Cerebellar nuclear complex (tissue), 1 donor: ENCODE results near the gene EYS.
"Not testable (repeated sequence)": the region's sequence is repeated elsewhere in the genome, so short reads cannot be mapped to it uniquely, and the experiment has no call there.

Source experiments
- DNase-seq, 2 experiments: peaks; one replicate each; lab custom pipeline; 2025; lab: John Stamatoyannopoulos, UW

Gene EYS

GRCh38 chr6:64476935-64477334 lies 1230.1 kb downstream of the EYS start:
- DNase-seq, result no peak

- not testable (repeated sequence) for DNase-seq
These were observed 1237.6 kb downstream of the EYS start for GRCh38 chr6:64469405-64469804.

- DNase-seq, result no peak
These were observed 1239.4 kb downstream of the EYS start for GRCh38 chr6:64467656-64468055.

- DNase-seq, result no peak
These were observed 1247.5 kb downstream of the EYS start for GRCh38 chr6:64459411-64459944.

- DNase-seq, result not testable (repeated sequence)
These were observed 1258.9 kb downstream of the EYS start for GRCh38 chr6:64448101-64448500.

GRCh38 chr6:64445038-64445437 lies 1262.0 kb downstream of the EYS start:
- no peak for DNase-seq

- DNase-seq, result no peak
These were observed 1267.8 kb downstream of the EYS start for GRCh38 chr6:64439274-64439673.

- no peak for DNase-seq
These were observed 1269.0 kb downstream of the EYS start for GRCh38 chr6:64437996-64438395.

- no peak for DNase-seq
These were observed 1277.1 kb downstream of the EYS start for GRCh38 chr6:64429926-64430325.

- no peak for DNase-seq
These were observed 1278.8 kb downstream of the EYS start for GRCh38 chr6:64428186-64428585.

- no peak for DNase-seq
These were observed 1291.1 kb downstream of the EYS start for GRCh38 chr6:64415926-64416325.

- DNase-seq, result no peak
These were observed 1295.8 kb downstream of the EYS start for GRCh38 chr6:64411226-64411625.

GRCh38 chr6:64409948-64410347 lies 1297.1 kb downstream of the EYS start:
- DNase-seq, result no peak

GRCh38 chr6:64404396-64404795 lies 1302.6 kb downstream of the EYS start:
- no peak for DNase-seq

- DNase-seq, result no peak
These were observed 1323.7 kb downstream of the EYS start for GRCh38 chr6:64383277-64383676.

GRCh38 chr6:64376394-64376793 lies 1330.6 kb downstream of the EYS start:
- DNase-seq, result no peak

- DNase-seq, result no peak
These were observed 1349.6 kb downstream of the EYS start for GRCh38 chr6:64357430-64357829.

GRCh38 chr6:64347411-64347810 lies 1359.6 kb downstream of the EYS start:
- DNase-seq, result no peak

- DNase-seq, result no peak
These were observed 1371.8 kb downstream of the EYS start for GRCh38 chr6:64335195-64335594.

GRCh38 chr6:64334636-64335035 lies 1372.4 kb downstream of the EYS start:
- no peak for DNase-seq

- DNase-seq, result no peak
These were observed 1376.2 kb downstream of the EYS start for GRCh38 chr6:64330694-64331307.

- no peak for DNase-seq
These were observed 1380.1 kb downstream of the EYS start for GRCh38 chr6:64326939-64327338.

- DNase-seq, result no peak
These were observed 1381.9 kb downstream of the EYS start for GRCh38 chr6:64325093-64325492.

- no peak for DNase-seq
These were observed 1396.8 kb downstream of the EYS start for GRCh38 chr6:64310214-64310613.
